Fibroblast of the aortic adventitia (primary cell): ENCODE results near the gene SLX4. TPM values are rescaled to one million over a fixed set of nuclear protein-coding genes. Genes with fewer than 3 reads are reported as not detected.

Source experiments
- DNase-seq: peaks from one replicate; pipeline ENCODE4 v3.0.0-alpha.2; 2010; ENCODE audit warnings: low read depth
- H3K4me3 ChIP-seq: 2 replicates; pipeline ENCODE4 v1.5.1; 2011; ENCODE audit warnings: low read depth, mild to moderate bottlenecking, control low read depth, low read length, moderate library complexity
- CTCF ChIP-seq: IDR thresholded peaks from 2 replicates; pipeline ENCODE4 v1.5.1; 2011; ENCODE audit warnings: mild to moderate bottlenecking, low read length, control low read depth, inconsistent platforms; ENCODE audit not compliant: insufficient read depth
- total RNA-seq: library from RNA; depleted of rRNA; stranded (reverse); fragments of >200 nt; gene quantifications from 2 replicates; pipeline ENCODE4 v1.2.3, GENCODE V29; 2012; ENCODE audit warnings: low replicate concordance

The SLX4 gene
- total RNA-seq, 1 donor = 7.0 TPM

- H3K4me3 ChIP-seq = no peak overlapping the region
- no peak for DNase-seq
- no peak for TF ChIP-seq CTCF
These were observed 22.4 kb downstream of the SLX4 start for GRCh38 chr16:3589001-3589400.

GRCh38 chr16:3587547-3588110, 23.8 kb downstream of the SLX4 start:
- no peak for DNase-seq
- H3K4me3 ChIP-seq = no peak overlapping the region

GRCh38 chr16:3584412-3584811, 27.0 kb downstream of the SLX4 start:
- H3K4me3 ChIP-seq = no peak overlapping the region
- TF ChIP-seq CTCF = no peak
- DNase-seq = no peak

More at GRCh38 chr16:3587547-3588110, 23.8 kb downstream of the SLX4 start:
- no peak for TF ChIP-seq CTCF

- no peak for DNase-seq
- H3K4me3 ChIP-seq = no peak overlapping the region
These were observed 27.9 kb downstream of the SLX4 start for GRCh38 chr16:3583303-3584038.

GRCh38 chr16:3582276-3583165, 28.9 kb downstream of the SLX4 start:
- no peak for DNase-seq
- no peak for TF ChIP-seq CTCF
- H3K4me3 ChIP-seq = no peak overlapping the region

More at GRCh38 chr16:3583303-3584038, 27.9 kb downstream of the SLX4 start:
- TF ChIP-seq CTCF = no peak

- TF ChIP-seq CTCF = no peak
- no peak for DNase-seq
- H3K4me3 ChIP-seq = no peak overlapping the region
These were observed 30.0 kb downstream of the SLX4 start for GRCh38 chr16:3581392-3581791.
